ENCODE results near the gene TRHDE.

Gene TRHDE

GRCh38 chr12:72465940-72466630 is 193.9 kb downstream of the TRHDE start:
- no peak for DNase-seq (ENCODE audit: low read depth in 1 of 2, low spot score in 1 of 2)
- Histone ChIP-seq H3K27me3 (ENCODE audit: insufficient read depth, poor library complexity, severe bottlenecking) (no peaks in the 10 kb centered on the region), H3K27ac (replicated peaks) (no peak overlapping the region), H3K4me3 (replicated peaks; ENCODE audit: insufficient read depth, low read length) (no peak overlapping the region)
- no peak for TF ChIP-seq CTCF (IDR thresholded peaks at IDR 0.05; ENCODE audit: insufficient read depth, low read length)
- TF ChIP-seq GABPA (IDR thresholded peaks at IDR 0.05; ENCODE audit: low read depth) = no peak
- TF ChIP-seq POLR2AphosphoS5 (IDR thresholded peaks at IDR 0.05; ENCODE audit: low read depth) = no peak
- TF ChIP-seq SPI1 (IDR thresholded peaks at IDR 0.05; ENCODE audit: borderline replicate concordance, low read depth) = no peak
- TF ChIP-seq REST (IDR thresholded peaks at IDR 0.05; ENCODE audit: insufficient replicate concordance, low read depth) = no peak

GRCh38 chr12:72467985-72468384 is 195.8 kb downstream of the TRHDE start:
- TF ChIP-seq REST (IDR thresholded peaks at IDR 0.05; ENCODE audit: insufficient replicate concordance, low read depth) (no peak), POLR2AphosphoS5 (IDR thresholded peaks at IDR 0.05; ENCODE audit: low read depth) (no peak), SPI1 (IDR thresholded peaks at IDR 0.05; ENCODE audit: borderline replicate concordance, low read depth) (no peak), CTCF (IDR thresholded peaks at IDR 0.05; ENCODE audit: insufficient read depth, low read length) (no peak), GABPA (IDR thresholded peaks at IDR 0.05; ENCODE audit: low read depth) (no peak)
- Histone ChIP-seq H3K27ac (replicated peaks) (no peak overlapping the region), H3K4me3 (replicated peaks; ENCODE audit: insufficient read depth, low read length) (no peak overlapping the region), H3K27me3 (ENCODE audit: insufficient read depth, poor library complexity, severe bottlenecking) (no peaks in the 10 kb centered on the region)
- no peak for DNase-seq (ENCODE audit: low read depth in 1 of 2, low spot score in 1 of 2)

- H3K4me3 ChIP-seq (replicated peaks; ENCODE audit: insufficient read depth, low read length) = no peak overlapping the region
- TF ChIP-seq GABPA (IDR thresholded peaks at IDR 0.05; ENCODE audit: low read depth) = no peak
- TF ChIP-seq SPI1 (IDR thresholded peaks at IDR 0.05; ENCODE audit: borderline replicate concordance, low read depth) = no peak
- no peak for TF ChIP-seq POLR2AphosphoS5 (IDR thresholded peaks at IDR 0.05; ENCODE audit: low read depth)
- TF ChIP-seq REST (IDR thresholded peaks at IDR 0.05; ENCODE audit: insufficient replicate concordance, low read depth) = no peak
- TF ChIP-seq CTCF (IDR thresholded peaks at IDR 0.05; ENCODE audit: insufficient read depth, low read length) = no peak
- no peak overlapping the region for H3K27ac ChIP-seq (replicated peaks)
- DNase-seq (ENCODE audit: low read depth in 1 of 2, low spot score in 1 of 2) = no peak
- no peaks in the 10 kb centered on the region for H3K27me3 ChIP-seq (ENCODE audit: insufficient read depth, poor library complexity, severe bottlenecking)
Measured at GRCh38 chr12:72468505-72468904, 196.3 kb downstream of the TRHDE start.

All from HL-60 (cell line).